B cell (primary cell): ENCODE results near the gene LANCL2. TPM values are rescaled to one million over a fixed set of nuclear protein-coding genes. Genes with fewer than 3 reads are reported as not detected.

ENCODE experiments used
- ATAC-seq: fragments of 200-7000 bp; cut with Tn5 transposase; one replicate; pipeline ENCODE4 v1.10.0; 2021; ENCODE audit warnings: low read depth, mild to moderate bottlenecking, moderate number of reproducible peaks, moderate library complexity
- CTCF ChIA-PET: fragments of 350-600 bp; sonication (Branson Sonifier 250); formaldehyde crosslinking; loops from one replicate; lab custom pipeline; 2021; ENCODE audit warnings: antibody characterized with exemption, inconsistent platforms; lab: Charles Lee
- POLR2A ChIA-PET: fragments of 350-600 bp; sonication (Branson Sonifier 250); formaldehyde crosslinking; loops from one replicate; lab custom pipeline; 2021; ENCODE audit warnings: antibody characterized with exemption; lab: Charles Lee
- DNase-seq: peaks from one replicate; pipeline ENCODE4 v3.0.0; 2013
- H2AFZ ChIP-seq: 2 replicates; pipeline ENCODE4 v1.6.1; 2012; ENCODE audit warnings: mild to moderate bottlenecking, low read depth, low read length; ENCODE audit not compliant: insufficient read depth, poor library complexity, severe bottlenecking
- H3K27ac ChIP-seq, 2 donors: 1 replicate in 1 of 2; 2 replicates in 1 of 2; pipeline ENCODE4 v1.5.1; 2012 to 2013; ENCODE audit warnings: low read length in 2 of 2, mild to moderate bottlenecking in 2 of 2, moderate library complexity in 1 of 2
- H3K27me3 ChIP-seq, 4 experiments: fragments of 200-600 bp in 1 of 4; sonication (generic) in 1 of 4; replicated peaks in 1 of 4; 1 replicate in 2 of 4; 2 replicates in 2 of 4; pipeline versions ENCODE4 v1.6.1 to v1.7.0; 2013 to 2016; ENCODE audit warnings: low read length in 3 of 4, mild to moderate bottlenecking in 2 of 4, mixed read lengths in 1 of 4, moderate library complexity in 1 of 4; ENCODE audit not compliant: insufficient read depth in 4 of 4, control insufficient read depth in 3 of 4; ENCODE audit errors: control extremely low read depth in 1 of 4
- H3K36me3 ChIP-seq, 2 experiments: replicated peaks in 1 of 2; 1 replicate in 1 of 2; 2 replicates in 1 of 2; pipeline versions ENCODE4 v1.6.1 to v1.7.1; 2013; ENCODE audit warnings: low read length in 1 of 2; ENCODE audit not compliant: insufficient read depth in 2 of 2, control insufficient read depth in 1 of 2; ENCODE audit errors: control extremely low read depth in 1 of 2, extremely low read depth in 1 of 2
- H3K4me1 ChIP-seq, 2 donors: fragments of 200-600 bp in 1 of 2; sonication (generic) in 1 of 2; 1 replicate in 1 of 2; 2 replicates in 1 of 2; pipeline versions ENCODE4 v1.5.1 to v1.6.1; 2013 to 2017; ENCODE audit warnings: low read length in 2 of 2; ENCODE audit not compliant: control insufficient read depth in 2 of 2, insufficient read depth in 2 of 2
- H3K4me2 ChIP-seq: replicated peaks from 2 replicates; pipeline ENCODE3; 2012; ENCODE audit warnings: mild to moderate bottlenecking, low read depth, low read length; ENCODE audit not compliant: poor library complexity, severe bottlenecking
- H3K4me3 ChIP-seq, 5 experiments: fragments of 200-600 bp in 1 of 5; sonication (generic) in 1 of 5; 1 replicate in 3 of 5; 2 replicates in 2 of 5; pipeline versions ENCODE4 v1.5.1 to v1.7.0; 2011 to 2016; ENCODE audit warnings: low read length in 4 of 5, mild to moderate bottlenecking in 4 of 5, low read depth in 2 of 5, control low read depth in 1 of 5, moderate library complexity in 1 of 5; ENCODE audit not compliant: insufficient read depth in 1 of 5; ENCODE audit errors: control extremely low read depth in 1 of 5, extremely low read depth in 1 of 5
- H3K79me2 ChIP-seq: fragments of 200-600 bp; sonication (generic); one replicate; pipeline ENCODE4 v1.6.0; 2016; ENCODE audit warnings: low read length; ENCODE audit not compliant: control insufficient read depth, insufficient read depth
- H3K9ac ChIP-seq: fragments of 200-600 bp; sonication (generic); 2 replicates; pipeline ENCODE4 v1.6.1; 2017; ENCODE audit warnings: mild to moderate bottlenecking, low read length, moderate library complexity
- H3K9me3 ChIP-seq, 3 donors: one replicate each; pipeline versions ENCODE4 v1.6.1 to v1.7.1; 2013; ENCODE audit warnings: low read length in 2 of 3; ENCODE audit not compliant: control insufficient read depth in 2 of 3, insufficient read depth in 1 of 3; ENCODE audit errors: control extremely low read depth in 1 of 3
- H4K20me1 ChIP-seq: 2 replicates; pipeline ENCODE4 v1.6.0; 2012; ENCODE audit warnings: mild to moderate bottlenecking, low read length; ENCODE audit not compliant: insufficient read depth, control insufficient read depth, poor library complexity, severe bottlenecking
- H3K27ac Mint-ChIP-seq: one replicate; pipeline ENCODE4 v1.8.0; 2021; ENCODE audit warnings: mixed read lengths
- H3K27me3 Mint-ChIP-seq: one replicate; pipeline ENCODE4 v1.8.0; 2021; ENCODE audit warnings: mixed read lengths
- H3K4me1 Mint-ChIP-seq: one replicate; pipeline ENCODE4 v1.8.0; 2021; ENCODE audit warnings: mixed read lengths
- H3K4me3 Mint-ChIP-seq: one replicate; pipeline ENCODE4 v1.8.0; 2021; ENCODE audit warnings: mixed read lengths
- H3K9me3 Mint-ChIP-seq: one replicate; pipeline ENCODE4 v1.8.0; 2022; ENCODE audit warnings: mixed read lengths; ENCODE audit not compliant: insufficient read depth
- CTCF ChIP-seq: fragments of 200-600 bp; IDR thresholded peaks from one replicate; pipeline ENCODE4 v1.8.0; 2022; ENCODE audit warnings: antibody characterized with exemption, mild to moderate bottlenecking
- EZH2 ChIP-seq: IDR thresholded peaks from 2 replicates; pipeline ENCODE4 v1.6.1; 2012; ENCODE audit warnings: borderline replicate concordance, low read depth, mild to moderate bottlenecking, moderate library complexity, low read length; ENCODE audit not compliant: insufficient read depth, poor library complexity, severe bottlenecking
- WGBS: methylation state at CpG from one replicate; pipeline ENCODE4 v1.1.5; 2013; ENCODE audit warnings: missing lambda C conversion rate; ENCODE audit not compliant: insufficient coverage; 5-methylcytosine and 5-hydroxymethylcytosine counted together
- intact Hi-C: fragments of 100-400 bp; cut with micrococcal nuclease; formaldehyde crosslinking; loops from one replicate; pipeline ENCODE4 v1.10.0; 2022
- polyA plus RNA-seq: library from polyadenylated mRNA; depleted of rRNA; stranded (reverse); fragments of >200 nt; gene quantifications from 2 replicates; pipeline ENCODE4 v1.2.3, GENCODE V29; 2012
- total RNA-seq, 2 donors: library from RNA; stranded (reverse); fragments of 120-200 nt in 1 of 2; gene quantifications; 1 replicate in 1 of 2; 2 replicates in 1 of 2; pipeline versions ENCODE4 v1.2.3 to v1.2.4, GENCODE V29; 2013 to 2022

Gene LANCL2
- total and polyA plus RNA-seq, 2 donors (not counting 1 experiment from before 2014, with no cell fraction given): 3.5 to 8.1 TPM

- peaks cover 17% of the 10 kb centered on the region for H3K79me2 ChIP-seq
- no peaks in the 10 kb centered on the region for H3K36me3 ChIP-seq
- H3K4me1 Mint-ChIP-seq: no peaks in the 10 kb centered on the region
- H2AFZ ChIP-seq: no peak overlapping the region
- H3K9me3 Mint-ChIP-seq: peaks cover 13% of the 10 kb centered on the region
- no peak overlapping the region for H3K27ac ChIP-seq
- ChIA-PET POLR2A (no interaction called here), CTCF (no interaction called here)
- H3K4me2 ChIP-seq: no peak overlapping the region
- H4K20me1 ChIP-seq: no peaks in the 10 kb centered on the region
- DNase-seq (no peak), ATAC-seq (no peak)
- H3K4me3 Mint-ChIP-seq: no peak overlapping the region
- intact Hi-C loops: no loop called here
- H3K9me3 ChIP-seq: peaks cover 7 to 25% (median 24%) of the 10 kb centered on the region in 3 donors
- no peaks in the 10 kb centered on the region for H3K27me3 Mint-ChIP-seq
- TF ChIP-seq CTCF: no peak
- TF ChIP-seq EZH2: no peak
- H3K4me3 ChIP-seq: no peak overlapping the region
- no peaks in the 10 kb centered on the region for H3K27me3 ChIP-seq
- 96% methylated on average over 3 of the region's 4 CpGs for WGBS
- H3K4me1 ChIP-seq: no peaks in the 10 kb centered on the region
- no peak overlapping the region for H3K27ac Mint-ChIP-seq
- no peak overlapping the region for H3K9ac ChIP-seq
Observed at GRCh38 chr7:55386541-55386940, 21.4 kb downstream of the LANCL2 start.

GRCh38 chr7:55387062-55387965 is 22.2 kb downstream of the LANCL2 start:
- peaks cover 13% of the 10 kb centered on the region for H3K9me3 Mint-ChIP-seq
- Histone ChIP-seq H3K79me2 (peaks cover 12% of the 10 kb centered on the region), H3K36me3 (no peaks in the 10 kb centered on the region), H2AFZ (no peak overlapping the region), H4K20me1 (no peaks in the 10 kb centered on the region), H3K4me2 (no peak overlapping the region), H3K4me3 (no peak overlapping the region), H3K27ac (no peak overlapping the region), H3K27me3 (no peaks in the 10 kb centered on the region), H3K9ac (no peak overlapping the region), H3K4me1 (no peaks in the 10 kb centered on the region), H3K9me3 (peaks cover 7 to 25% (median 24%) of the 10 kb centered on the region in 3 donors)
- H3K4me1 Mint-ChIP-seq: no peaks in the 10 kb centered on the region
- ChIA-PET CTCF (no interaction called here), POLR2A (no interaction called here)
- no peak for TF ChIP-seq CTCF
- TF ChIP-seq EZH2: no peak
- H3K27me3 Mint-ChIP-seq: no peaks in the 10 kb centered on the region
- ATAC-seq (no peak), DNase-seq (no peak)
- no peak overlapping the region for H3K27ac Mint-ChIP-seq
- 100% methylated on average over 2 of the region's 7 CpGs for WGBS
- intact Hi-C loops: no loop called here
- H3K4me3 Mint-ChIP-seq: no peak overlapping the region
